ENCODE data around the gene PARL.

The PARL gene

DNA sequence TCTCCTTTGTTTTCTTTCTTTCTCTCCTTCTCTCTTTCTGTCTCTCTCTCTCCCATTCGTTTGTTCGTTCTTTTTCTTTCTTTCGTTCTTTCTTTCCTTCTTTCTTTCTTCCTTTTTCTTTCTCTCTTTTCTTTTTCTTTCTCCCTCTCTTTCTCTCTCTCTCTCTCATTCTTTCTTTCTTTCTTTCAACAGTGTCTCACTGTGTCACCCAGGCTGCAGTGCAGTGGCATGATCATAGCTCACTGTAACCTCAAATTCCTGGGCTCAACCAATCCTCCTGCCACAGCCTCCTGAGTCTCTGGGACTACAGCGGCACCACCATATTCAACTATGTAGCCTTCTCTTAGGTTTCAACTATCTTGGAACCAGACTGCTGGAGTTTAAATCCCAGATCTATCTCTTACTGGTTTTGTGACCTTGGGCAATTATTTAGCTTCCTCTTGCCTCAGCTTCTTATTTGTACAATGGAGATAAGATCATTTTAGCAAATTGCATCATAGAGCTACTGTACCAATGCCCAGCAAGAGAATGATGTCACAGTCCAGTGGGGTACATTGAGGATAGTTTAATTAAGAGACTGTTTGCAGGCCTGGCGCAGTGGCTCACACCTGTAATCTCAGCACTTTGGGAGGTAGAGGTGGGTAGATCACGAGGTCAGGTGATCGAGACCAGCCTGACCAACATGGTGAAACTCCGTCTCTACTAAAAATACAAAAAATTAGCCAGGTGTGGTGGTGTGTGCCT lies 27.3 kb upstream of the PARL start:
- TF ChIP-seq EZH2phosphoT487 (IDR thresholded peaks at IDR 0.05; ENCODE audit: borderline replicate concordance), result no peak
- TF ChIP-seq, protein P1, sequence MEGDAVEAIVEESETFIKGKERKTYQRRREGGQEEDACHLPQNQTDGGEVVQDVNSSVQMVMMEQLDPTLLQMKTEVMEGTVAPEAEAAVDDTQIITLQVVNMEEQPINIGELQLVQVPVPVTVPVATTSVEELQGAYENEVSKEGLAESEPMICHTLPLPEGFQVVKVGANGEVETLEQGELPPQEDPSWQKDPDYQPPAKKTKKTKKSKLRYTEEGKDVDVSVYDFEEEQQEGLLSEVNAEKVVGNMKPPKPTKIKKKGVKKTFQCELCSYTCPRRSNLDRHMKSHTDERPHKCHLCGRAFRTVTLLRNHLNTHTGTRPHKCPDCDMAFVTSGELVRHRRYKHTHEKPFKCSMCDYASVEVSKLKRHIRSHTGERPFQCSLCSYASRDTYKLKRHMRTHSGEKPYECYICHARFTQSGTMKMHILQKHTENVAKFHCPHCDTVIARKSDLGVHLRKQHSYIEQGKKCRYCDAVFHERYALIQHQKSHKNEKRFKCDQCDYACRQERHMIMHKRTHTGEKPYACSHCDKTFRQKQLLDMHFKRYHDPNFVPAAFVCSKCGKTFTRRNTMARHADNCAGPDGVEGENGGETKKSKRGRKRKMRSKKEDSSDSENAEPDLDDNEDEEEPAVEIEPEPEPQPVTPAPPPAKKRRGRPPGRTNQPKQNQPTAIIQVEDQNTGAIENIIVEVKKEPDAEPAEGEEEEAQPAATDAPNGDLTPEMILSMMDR (conservative IDR thresholded peaks at IDR 0.05; ENCODE audit: low read length), result no peak
- no peaks in the 10 kb centered on the region for H4K20me1 ChIP-seq (ENCODE audit: insufficient read depth, low read length, poor library complexity, severe bottlenecking)
- no peak overlapping the region for H3K9ac ChIP-seq (ENCODE audit: low read depth, low read length, poor library complexity, severe bottlenecking)
- H3K4me3 ChIP-seq (ENCODE audit: low read length, poor library complexity, severe bottlenecking), result no peak overlapping the region
- no peaks in the 10 kb centered on the region for H3K9me2 ChIP-seq (replicated peaks; ENCODE audit: low read depth, low read length)
- H3F3A ChIP-seq (ENCODE audit: low read depth), result no peaks in the 10 kb centered on the region
- no peaks in the 10 kb centered on the region for H3K36me3 ChIP-seq (ENCODE audit: insufficient read depth, low read length)
- no peak overlapping the region for H2AFZ ChIP-seq (ENCODE audit: low read length)
- H3K4me1 ChIP-seq (ENCODE audit: insufficient read depth, low read length, poor library complexity, severe bottlenecking), result no peaks in the 10 kb centered on the region
- H3K27me3 ChIP-seq (ENCODE audit: insufficient read depth, low read length, poor library complexity, severe bottlenecking), result no peaks in the 10 kb centered on the region
- H3K9me3 ChIP-seq (ENCODE audit: insufficient read depth, low read depth, low read length), result no peaks in the 10 kb centered on the region
- H3K4me2 ChIP-seq (ENCODE audit: low read depth, low read length, poor library complexity, severe bottlenecking), result no peak overlapping the region
- no peaks in the 10 kb centered on the region for H3K79me2 ChIP-seq (ENCODE audit: insufficient read depth, low read length)

DNA sequence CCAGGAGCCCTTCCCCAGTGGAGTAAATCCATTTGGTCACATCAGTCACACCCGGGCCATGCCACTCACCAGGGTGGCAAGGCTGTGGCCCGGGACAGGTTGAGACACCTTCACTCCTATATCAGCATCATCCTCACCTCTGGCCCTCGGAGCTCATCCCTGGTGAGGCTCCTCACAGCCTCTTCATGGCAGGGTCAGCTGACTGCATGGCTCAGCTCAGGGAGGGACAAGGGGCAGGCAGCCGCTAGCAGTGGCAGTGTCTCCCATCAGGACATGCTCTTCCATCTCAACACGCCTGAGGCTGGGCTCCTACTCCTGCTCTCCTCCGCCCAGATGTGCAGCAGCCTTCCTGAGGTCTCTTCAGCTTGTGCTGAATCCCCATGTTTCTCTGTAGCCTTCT lies 26.4 kb upstream of the PARL start:
- H3K4me2 ChIP-seq (ENCODE audit: low read depth, low read length, poor library complexity, severe bottlenecking), result no peak overlapping the region
- no peak overlapping the region for H2AFZ ChIP-seq (ENCODE audit: low read length)
- no peaks in the 10 kb centered on the region for H3F3A ChIP-seq (ENCODE audit: low read depth)
- no peak overlapping the region for H3K9ac ChIP-seq (ENCODE audit: low read depth, low read length, poor library complexity, severe bottlenecking)
- H3K9me2 ChIP-seq (replicated peaks; ENCODE audit: low read depth, low read length), result no peaks in the 10 kb centered on the region
- no peaks in the 10 kb centered on the region for H3K9me3 ChIP-seq (ENCODE audit: insufficient read depth, low read depth, low read length)
- no peaks in the 10 kb centered on the region for H3K79me2 ChIP-seq (ENCODE audit: insufficient read depth, low read length)
- H3K4me1 ChIP-seq (ENCODE audit: insufficient read depth, low read length, poor library complexity, severe bottlenecking), result no peaks in the 10 kb centered on the region
- H3K36me3 ChIP-seq (ENCODE audit: insufficient read depth, low read length), result no peaks in the 10 kb centered on the region
- H4K20me1 ChIP-seq (ENCODE audit: insufficient read depth, low read length, poor library complexity, severe bottlenecking), result no peaks in the 10 kb centered on the region
- no peak overlapping the region for H3K4me3 ChIP-seq (ENCODE audit: low read length, poor library complexity, severe bottlenecking)
- no peaks in the 10 kb centered on the region for H3K27me3 ChIP-seq (ENCODE audit: insufficient read depth, low read length, poor library complexity, severe bottlenecking)
- TF ChIP-seq, protein P1 (conservative IDR thresholded peaks at IDR 0.05; ENCODE audit: low read length), result no peak
- TF ChIP-seq EZH2phosphoT487 (IDR thresholded peaks at IDR 0.05; ENCODE audit: borderline replicate concordance), result no peak

DNA sequence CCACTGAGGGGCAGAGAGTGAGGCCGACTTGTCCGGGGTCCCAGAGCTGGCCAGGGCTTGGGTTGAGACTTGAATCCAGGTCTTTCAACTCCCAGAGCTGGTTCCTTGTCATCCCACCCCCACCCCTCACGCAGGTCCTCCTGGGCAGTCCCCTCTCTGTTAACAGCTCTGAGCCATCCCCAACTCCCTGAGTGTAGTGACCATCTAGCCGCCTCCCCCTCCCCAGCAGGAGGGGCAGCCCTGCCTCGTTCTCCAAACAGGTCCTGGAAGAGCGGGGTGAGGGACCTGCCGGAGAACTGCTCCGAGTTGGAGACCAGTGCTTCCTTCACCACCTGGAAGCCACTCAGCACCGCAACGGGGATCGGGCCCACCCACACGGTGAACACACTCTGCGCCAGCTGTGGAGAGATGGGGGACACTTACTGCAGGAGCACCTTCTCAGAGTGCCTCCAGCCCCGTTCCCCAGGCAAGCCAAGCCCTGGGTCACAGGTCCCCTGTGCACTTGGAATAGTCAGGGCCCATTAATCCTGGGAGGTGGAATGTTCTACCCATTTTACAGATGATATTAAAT lies 24.4 kb upstream of the PARL start:
- no peak for TF ChIP-seq EZH2phosphoT487 (IDR thresholded peaks at IDR 0.05; ENCODE audit: borderline replicate concordance)
- TF ChIP-seq, protein P1 (conservative IDR thresholded peaks at IDR 0.05; ENCODE audit: low read length), result no peak
- H3K9me3 ChIP-seq (ENCODE audit: insufficient read depth, low read depth, low read length), result no peaks in the 10 kb centered on the region
- H2AFZ ChIP-seq (ENCODE audit: low read length), result no peak overlapping the region
- no peak overlapping the region for H3K4me3 ChIP-seq (ENCODE audit: low read length, poor library complexity, severe bottlenecking)
- no peaks in the 10 kb centered on the region for H3K79me2 ChIP-seq (ENCODE audit: insufficient read depth, low read length)
- no peaks in the 10 kb centered on the region for H4K20me1 ChIP-seq (ENCODE audit: insufficient read depth, low read length, poor library complexity, severe bottlenecking)
- H3K4me1 ChIP-seq (ENCODE audit: insufficient read depth, low read length, poor library complexity, severe bottlenecking), result no peaks in the 10 kb centered on the region
- no peaks in the 10 kb centered on the region for H3K36me3 ChIP-seq (ENCODE audit: insufficient read depth, low read length)
- no peaks in the 10 kb centered on the region for H3K27me3 ChIP-seq (ENCODE audit: insufficient read depth, low read length, poor library complexity, severe bottlenecking)
- H3K4me2 ChIP-seq (ENCODE audit: low read depth, low read length, poor library complexity, severe bottlenecking), result no peak overlapping the region
- no peaks in the 10 kb centered on the region for H3K9me2 ChIP-seq (replicated peaks; ENCODE audit: low read depth, low read length)
- no peak overlapping the region for H3K9ac ChIP-seq (ENCODE audit: low read depth, low read length, poor library complexity, severe bottlenecking)
- H3F3A ChIP-seq (ENCODE audit: low read depth), result no peaks in the 10 kb centered on the region
